Measurements from ENCODE around the gene FBXO2. TPM values are rescaled to one million over a fixed set of nuclear protein-coding genes. Genes with fewer than 3 reads are reported as not detected.
A peak's percentile ranks its signal among the peaks of the same experiment; 100 is the strongest.

Gene FBXO2, protein sequence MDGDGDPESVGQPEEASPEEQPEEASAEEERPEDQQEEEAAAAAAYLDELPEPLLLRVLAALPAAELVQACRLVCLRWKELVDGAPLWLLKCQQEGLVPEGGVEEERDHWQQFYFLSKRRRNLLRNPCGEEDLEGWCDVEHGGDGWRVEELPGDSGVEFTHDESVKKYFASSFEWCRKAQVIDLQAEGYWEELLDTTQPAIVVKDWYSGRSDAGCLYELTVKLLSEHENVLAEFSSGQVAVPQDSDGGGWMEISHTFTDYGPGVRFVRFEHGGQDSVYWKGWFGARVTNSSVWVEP
- total RNA-seq: 5.9 TPM

DNA sequence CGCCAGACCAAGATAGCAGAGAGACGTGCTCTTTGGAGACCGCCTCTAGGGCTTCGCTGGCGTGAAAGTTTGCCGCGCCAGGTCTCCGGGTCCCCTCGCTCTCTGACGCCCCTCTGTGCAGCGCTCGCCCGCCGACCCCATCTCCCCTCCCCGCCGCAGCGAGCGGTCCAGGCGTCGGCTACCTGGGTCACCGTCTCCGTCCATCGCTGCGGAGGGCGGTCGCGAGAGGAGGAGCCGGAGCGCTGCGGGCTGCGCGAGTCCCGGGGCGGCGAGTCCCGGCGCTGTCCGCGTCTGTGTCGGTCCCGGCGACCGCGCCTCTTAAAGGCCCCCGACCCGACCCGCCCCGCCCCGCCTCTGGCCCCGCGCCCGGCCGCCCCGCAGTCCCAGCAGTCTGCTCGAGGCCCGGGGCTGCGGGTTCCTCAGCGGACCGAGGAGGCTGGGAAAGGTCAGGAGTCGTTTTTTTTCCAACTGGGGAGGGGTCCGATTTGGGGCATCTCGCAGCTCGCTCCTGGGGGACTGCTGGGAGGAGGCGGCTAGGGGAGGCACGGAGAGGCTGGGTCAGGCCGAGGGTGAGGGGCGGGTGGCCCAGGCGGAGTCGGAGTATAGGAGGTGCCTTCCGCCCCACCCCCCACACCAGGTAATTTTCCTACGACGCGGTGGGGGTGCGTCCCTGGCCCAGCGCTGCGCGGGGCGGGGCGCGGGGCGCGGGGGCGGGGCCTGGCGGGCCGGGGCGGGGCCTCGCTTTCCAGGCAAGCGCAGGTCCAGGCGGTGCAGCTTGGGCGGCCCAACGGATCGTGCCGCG is at the start of gene FBXO2, which contains the start of gene FBXO44:
Gene FBXO2, minus strand, starts transcription at position 293 of the 802 bp plus-strand sequence. Its CDS starts 89 bp downstream, at position 204.
Gene FBXO44, plus strand, starts transcription at position 741 of the 802 bp plus-strand sequence. CDS start 959 bp downstream, outside the sequence.
- ATAC-seq: peak; percentile 78

DNA sequence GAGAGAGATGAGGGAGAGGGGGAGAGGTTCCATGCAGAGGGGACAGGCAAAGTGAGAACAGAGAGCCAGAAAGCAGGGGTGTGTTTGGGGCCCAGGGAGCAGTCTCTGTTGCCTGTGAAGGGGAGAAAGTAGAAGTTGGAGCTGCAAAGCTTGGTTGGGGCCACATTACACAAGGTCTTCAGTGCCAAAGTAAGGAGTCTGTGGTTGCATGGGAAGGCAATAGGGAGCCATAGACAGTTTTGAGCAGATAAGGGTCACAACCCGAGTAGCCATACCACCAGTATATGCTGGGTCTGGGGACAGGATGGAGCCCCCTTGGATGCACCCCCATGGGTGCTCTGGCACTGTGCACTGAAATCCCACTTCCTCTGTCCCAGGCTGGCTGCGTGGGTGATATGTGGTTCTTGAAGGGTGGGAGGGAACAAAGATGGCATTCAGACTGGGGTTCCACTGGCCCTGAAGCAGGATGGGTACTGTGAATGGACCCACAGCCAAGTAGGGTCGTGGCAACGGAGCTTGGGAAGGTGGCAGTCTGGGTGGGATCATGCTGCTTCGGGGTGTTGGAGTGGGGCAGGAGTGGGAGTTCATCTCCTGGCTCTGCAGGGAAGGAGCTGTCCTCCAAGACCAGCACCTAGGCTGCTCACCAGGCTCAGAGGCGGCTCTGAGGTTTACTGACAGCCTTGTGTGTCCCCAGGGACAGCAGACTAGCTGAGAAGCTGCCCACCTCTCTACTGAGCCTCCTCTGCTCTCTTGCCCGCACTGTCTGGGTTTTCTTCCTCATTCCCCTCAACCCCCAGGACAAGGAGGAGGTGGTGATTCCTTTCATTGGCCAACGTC is 49.3 kb upstream of the FBXO2 start:
- no peak for ATAC-seq

DNA sequence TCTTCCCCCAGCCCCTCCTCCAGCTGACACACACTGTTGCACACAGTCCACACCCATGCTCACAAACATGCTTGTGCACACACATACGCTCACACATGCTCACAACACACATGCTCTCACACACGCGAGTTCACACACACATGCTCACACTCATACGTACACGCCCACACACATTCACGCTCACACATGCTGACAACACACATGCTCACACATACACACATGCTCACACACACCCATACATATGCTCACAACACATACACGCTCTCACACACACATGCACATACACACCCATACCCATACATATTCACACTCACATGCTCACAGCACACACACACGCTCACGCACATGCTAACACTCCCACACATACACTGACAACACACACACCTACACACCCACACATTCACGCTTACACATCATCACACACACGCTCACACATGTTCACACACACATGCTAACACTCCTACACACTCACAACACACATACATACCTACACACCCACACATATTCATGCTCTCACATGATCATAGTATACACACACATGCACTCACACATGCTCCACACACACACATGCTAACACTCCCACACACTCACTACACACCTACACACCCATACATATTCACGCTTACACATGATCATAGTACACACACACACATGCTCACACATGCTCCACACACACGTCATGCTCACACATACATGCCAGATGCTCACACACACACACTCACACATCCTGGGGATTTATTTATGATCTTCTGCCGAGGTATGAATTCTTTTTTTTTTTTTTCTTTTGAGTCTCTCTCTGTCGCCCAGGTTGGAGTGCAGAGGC is 48.0 kb upstream of the FBXO2 start:
- ATAC-seq: no peak

DNA sequence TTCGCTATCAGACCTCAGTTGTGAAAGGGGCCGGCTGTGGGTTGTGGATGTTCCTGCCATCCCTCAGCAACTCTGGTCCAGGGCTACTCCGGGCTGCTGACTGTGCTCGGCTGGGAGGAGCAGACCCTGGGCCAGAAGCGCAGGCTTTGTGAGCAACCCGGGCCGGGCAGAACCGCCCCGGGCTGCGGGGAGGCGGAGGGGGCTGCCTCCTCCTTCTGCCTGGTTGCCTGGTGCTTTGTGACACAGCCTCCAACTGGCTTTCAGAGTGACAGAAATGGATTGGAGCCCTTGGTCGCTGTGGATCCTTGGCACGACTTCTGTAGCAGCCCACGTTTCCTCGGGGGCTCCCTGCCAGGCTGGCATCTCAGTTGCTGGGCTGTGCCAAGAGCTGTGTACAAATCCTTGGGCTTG is 47.3 kb upstream of the FBXO2 start:
- no peak for ATAC-seq

DNA sequence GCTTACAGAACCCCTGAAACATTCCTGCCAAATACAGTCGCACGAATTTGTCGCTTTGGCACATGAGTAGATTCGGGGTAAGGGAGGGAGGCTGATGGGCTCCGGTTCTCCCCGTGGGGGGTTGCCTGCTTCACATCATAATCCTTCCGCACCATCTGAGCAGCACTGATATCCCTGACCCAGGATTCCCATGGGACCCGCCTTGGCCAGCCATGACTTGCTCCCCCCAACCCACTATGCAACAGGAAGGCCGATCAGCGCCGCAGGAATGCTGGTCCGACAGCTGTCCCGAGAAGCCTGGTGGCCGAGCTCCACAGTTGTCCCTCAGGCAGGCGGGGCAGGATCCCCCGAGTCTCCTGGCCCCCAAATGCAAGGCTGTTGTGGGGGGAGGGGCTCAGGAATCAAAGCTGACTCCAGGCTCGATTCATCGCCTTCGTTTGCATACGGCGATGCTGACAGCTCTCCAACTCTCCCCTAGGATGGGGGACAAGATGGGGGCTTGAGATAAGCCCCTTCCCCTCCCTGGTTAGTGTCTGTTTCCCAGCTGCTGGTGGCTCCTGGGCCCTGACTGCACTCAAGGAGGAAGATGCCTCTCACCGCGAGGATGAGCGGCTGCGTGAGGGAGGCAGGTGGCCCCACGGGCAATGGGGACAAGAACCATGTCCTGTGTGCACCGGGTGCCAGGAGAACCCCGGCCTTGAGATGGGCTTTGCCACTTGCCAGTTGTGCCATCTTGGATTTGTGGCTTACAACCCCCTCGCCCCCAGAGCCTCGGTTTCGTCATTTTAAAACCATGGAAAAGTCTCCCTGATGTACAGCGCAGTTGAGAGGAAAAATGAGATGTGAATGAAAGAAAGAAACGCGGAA is 46.6 kb upstream of the FBXO2 start:
- no peak for ATAC-seq

DNA sequence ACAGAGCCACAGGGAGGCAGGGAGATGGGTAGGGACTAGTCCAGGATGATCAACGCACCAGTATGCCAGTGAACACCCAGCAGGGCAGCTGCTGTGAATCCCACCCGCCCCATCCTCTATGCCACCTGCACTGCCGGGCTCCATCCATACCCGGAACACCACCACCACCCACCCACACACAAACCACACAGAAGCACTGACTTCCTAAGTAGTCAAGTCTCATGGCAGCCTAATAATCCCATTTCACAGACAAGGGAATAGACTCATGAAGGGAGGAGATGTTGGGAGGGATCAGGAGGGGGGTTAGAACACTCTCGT is 43.6 kb upstream of the FBXO2 start:
- no peak for ATAC-seq

DNA sequence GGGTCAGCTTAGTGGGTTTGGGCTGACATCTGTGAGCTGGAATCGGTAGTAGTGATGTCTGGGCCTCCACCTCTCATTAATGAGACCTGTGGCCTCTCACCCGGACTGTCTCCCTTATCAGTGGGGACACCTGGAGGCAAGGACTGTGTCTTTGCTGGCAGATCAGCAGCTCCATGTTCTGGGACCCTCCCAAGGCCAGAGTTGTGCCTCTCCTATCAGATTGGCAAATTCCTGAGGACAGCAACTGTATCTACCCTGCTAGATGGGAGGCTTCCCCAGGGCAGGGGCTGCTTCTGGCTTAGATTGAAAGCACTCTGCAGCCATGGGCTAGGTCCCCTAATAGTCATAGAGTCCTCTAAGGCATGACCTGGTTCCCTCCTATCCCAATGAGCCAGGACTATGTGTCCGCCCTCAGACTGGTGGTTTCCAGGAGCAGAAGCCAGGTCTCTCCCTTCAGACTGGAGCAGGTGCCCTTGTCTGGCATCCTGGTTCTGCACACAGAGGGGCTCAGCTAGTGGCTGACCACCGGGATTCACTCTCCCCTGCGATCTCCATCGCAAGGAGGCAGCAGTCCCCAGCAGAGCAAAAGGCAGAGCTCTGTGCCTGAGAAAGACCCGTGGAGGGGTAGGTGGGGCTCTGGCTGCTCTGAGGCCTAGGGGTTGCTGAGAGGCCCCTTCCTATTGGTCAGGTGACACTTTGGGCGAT is 43.1 kb upstream of the FBXO2 start:
- no peak for ATAC-seq

DNA sequence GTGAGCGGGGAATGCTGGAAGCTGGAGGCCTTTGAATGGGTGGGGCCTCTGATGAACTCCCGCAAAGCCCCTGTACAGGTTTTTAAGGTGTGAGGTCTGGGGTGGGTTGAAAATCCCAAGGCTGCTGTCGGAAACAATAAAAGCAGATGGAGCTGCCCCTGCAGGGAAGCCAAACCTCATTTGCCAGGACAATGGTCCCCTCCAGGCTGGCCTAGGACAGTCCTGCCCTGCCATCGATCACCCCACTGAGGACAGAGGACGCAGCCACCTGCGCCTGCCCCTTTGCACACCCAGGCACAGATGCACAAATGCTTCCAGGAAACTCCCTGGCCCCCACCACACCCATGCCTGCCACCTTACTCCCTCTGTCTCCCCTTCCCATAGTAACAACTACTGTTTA is 41.6 kb upstream of the FBXO2 start:
- ATAC-seq: no peak

DNA sequence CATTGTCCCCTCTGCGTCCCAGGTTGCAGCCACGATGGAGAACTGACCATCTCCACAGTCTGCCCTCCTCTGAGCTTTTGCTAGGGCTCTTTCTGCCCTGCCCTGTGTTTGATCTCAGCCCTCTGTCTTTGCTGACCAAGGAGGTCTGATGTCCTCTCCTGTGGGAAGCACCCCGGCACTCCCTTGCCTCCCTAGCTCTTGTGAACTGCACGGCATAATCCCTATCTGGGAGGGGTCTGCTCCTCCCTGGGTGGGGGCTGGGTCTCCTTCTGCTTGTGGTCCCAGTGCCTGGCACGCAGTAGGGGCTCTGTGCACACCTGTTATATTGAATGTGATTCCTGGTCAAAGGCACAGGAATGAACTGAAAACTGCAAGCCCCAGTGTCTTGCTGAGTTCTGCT is 39.7 kb upstream of the FBXO2 start:
- ATAC-seq: no peak

DNA sequence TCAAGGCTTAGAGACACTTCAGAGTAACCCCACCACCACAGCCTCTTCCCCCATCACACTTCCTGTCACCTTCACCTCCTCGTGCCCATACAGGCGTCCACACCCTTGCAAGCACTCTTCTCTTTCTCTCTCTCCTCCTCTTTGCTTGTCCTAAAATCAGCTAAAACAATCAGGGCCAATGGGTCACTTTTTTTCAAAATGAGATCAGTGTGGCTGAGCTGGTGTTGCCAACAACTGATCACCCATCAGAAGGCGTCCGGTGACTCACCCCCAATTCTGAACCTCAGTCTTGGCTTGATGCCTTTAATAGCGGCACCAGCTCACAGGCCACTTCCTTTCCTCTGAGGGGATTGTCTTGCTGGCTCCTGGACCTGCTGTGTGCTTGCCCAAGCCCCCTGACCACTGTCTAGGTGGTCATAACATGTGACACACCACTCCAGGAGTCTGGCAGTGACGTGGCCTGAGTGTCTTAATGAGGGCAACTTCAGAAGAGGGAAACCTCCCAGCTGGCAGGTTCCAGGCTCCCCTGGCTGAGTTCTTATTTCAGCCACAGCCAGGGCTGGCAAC is 38.9 kb upstream of the FBXO2 start:
- peak; percentile 57 for ATAC-seq

DNA sequence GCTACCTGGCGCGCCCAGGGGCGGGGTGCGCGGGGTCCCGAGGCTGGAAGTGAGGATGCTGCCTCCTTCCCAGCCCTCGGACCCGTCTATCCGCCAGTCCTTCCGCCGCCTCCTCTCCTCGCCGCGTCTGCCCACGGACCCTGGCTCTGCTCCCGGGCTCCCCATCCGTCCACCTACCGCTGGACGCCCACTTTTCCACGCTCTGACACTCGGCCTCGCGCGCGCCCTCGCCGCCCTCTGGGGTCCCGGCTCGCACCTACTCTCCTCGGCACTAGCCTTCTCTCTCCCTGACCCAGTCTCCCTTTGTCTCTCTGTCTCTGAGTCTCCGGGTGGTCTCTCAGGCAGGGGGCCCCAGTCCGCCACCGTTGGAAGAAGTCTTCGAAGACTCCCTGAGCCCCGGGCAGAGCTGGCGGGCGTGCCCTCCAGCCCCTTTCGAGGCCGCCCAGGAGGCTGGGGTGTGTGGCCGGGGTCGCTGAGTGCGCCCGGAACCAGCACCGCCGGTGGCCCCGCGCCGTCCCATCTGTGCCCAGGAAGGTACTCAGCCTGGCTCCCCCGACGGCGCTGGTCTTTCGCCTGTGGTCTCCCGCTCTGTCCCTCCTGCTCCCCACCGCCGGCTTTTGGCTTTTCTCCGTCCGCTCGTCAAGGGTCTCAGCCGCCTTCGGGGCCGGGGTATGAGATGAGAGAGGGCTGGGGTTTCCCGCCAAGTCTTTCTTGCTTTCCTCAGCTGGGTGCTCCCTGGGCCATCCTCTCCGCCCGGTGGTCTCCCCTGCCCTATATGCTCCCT is 37.9 kb upstream of the FBXO2 start:
- ATAC-seq: no peak

DNA sequence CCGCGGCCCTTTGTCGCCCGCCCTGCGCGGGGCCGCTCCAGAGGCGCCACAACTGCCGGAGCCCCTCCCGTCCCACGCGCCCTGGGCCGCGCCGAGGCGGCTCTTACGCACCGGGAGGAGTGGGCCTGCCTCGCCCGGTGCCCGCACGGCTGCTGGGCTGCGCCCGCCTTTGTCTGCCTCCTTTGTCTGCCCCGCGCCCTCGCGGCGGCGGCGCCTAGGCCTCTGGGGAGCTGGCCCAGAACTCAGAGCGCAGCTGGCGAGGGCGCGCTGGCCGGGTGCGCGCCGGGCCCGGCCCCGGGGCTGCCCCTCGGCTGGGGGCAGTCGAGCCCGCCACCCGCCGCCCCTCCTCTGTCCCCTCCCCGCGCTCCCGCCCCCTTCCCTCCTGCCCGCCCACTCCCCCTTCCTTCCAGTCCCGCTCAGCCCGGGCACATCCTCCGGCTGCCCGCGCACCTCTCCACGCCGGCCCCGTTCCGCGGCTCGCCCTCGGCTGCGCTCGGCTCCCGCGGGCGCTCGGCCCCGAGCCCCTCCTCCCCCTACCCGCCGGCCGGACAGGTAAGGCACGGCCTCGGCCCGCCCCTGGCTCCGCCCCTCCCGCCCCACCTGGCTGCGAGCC is 37.2 kb upstream of the FBXO2 start, which contains the start of gene DRAXIN:
Gene DRAXIN, plus strand, starts transcription at position 409 of the 613 bp plus-strand sequence. CDS start 14,549 bp downstream, outside the sequence.
- ATAC-seq: peak; percentile 38

DNA sequence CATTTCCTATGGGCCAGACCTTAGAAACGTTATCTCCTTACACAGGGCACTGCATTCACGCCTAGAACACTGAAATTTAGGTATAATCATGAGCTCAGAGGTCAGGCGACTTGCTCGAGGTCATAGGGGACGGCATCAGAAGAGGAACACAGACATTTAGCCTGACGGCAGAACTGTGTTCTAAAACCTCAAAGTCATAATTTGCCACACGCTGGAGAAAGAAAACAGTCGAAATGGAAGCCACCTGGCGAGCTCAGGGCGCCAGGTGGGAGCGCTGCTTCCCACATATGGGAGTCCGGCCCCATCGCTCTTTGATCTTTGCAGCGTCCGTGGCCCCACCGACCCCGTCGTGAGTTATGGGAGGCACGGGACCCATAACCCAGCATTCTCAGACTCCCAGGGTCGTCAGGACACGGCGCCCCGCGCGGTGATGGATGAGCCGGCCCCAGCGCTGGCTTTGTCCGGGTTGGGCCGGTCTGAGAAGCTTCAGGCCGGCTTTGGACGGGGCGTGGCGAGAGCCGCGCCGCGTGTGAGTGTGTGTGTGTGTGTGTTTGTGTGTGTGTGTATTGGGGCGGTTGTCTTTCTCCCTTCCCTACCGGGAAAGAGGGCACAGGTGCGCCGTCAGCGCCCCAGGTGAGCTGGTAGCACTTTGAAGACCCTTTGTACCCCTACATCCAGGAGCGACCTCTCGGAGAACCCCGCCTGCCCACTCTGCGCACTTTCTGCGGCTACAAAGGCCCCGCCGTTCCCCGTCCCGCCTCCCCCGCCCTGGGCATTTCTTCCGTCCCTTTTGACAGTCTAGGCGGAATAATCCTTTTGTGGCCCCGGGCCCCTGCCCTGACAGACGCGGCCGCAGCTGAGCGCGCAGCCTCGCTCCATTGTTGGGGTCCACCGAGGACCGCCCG is 36.4 kb upstream of the FBXO2 start:
- peak; percentile 26 for ATAC-seq

DNA sequence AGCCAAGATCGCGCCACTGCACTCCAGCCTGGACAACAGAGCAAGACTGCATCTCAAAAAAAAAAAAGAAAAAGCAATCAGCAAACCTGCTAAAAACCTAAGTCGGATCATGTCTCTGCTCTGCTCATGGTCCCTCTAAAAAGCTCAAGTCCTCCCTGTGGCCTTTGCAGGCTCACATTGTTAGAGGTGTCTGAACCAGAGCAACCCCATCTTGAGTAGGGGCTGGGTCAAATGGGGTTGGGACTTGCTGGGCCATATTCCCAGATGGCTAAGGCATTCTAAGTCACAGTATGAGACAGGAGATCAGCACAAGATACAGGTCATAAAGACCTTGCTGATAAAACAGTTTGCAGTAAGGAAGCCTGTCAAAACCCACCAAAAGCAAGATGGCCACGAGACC is 34.3 kb upstream of the FBXO2 start:
- no peak for ATAC-seq

DNA sequence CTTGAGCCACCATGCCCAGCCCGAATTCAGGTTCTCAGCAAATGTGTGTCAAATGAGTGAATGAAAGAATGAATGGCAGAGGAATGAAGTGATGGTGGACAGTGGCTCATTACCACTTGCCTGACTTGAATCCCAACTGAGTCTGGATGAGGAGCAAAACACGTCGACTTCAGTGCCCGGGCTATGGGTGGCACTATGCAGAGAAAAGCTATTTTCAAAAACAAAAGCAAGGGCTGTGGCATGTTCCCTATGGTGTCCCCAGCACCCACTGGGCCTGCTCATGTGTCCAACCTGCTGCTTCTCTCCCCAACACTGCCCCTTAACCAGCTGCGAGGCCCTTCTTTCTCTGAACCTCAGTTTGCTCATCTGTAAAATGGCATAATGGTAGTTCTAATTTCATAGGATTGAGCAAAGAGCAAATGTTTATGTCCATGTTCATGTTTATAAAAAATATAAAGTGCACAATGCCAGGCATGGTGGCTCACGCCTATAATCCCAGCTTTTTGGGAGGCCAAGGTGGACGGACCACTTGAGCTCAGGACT is 31.1 kb upstream of the FBXO2 start:
- ATAC-seq: no peak

DNA sequence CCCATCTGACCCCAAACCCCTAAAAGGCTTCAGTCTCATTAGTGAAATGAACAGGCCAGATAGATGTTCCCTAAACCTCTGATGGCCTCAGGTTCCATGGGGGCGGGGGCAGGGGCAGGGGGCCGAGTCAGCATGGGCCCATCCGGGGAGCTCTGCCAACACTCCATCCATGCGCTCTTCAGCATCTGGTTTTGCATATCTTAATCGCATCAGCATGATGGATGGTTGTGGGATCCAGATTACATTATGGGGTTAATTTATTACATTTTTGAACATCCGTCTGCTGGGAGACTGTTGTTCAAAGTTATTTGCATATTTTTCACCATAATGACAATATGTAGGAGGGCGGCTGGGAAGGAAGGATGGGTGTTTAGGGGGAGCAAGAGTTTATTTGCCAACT is 29.8 kb upstream of the FBXO2 start:
- ATAC-seq: no peak

DNA sequence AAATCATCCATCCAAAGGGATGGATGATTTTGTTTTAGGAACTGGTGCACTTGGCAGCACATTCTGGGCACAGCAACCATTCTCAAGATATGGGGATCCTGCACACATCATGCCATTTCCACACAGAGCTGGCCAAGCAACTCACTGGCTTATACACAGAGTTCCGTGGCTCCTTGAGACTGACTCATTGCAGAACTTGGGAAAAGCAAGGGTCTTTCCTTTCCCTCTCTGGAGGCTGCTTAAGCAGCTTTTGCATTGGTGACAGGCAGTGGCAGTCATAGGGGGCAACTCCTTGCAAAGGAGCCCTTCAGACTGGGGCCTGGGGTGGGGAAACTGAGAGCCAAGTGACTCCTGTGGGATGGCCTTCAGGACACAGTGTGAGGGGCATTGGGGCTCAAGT is 28.6 kb upstream of the FBXO2 start:
- ATAC-seq: no peak

Data from esophagus mucosa (tissue), 1 donor.